ENCODE results near the gene SDK1.

- TF ChIP-seq POLR2A (IDR thresholded peaks at IDR 0.05) (no peak), CTCF (IDR thresholded peaks at IDR 0.05) (no peak)
Measured at GRCh38 chr7:4182605-4183300, 881.7 kb downstream of the SDK1 start.
